ENCODE measurements around the gene NT5DC3. TPM values are rescaled to one million over a fixed set of nuclear protein-coding genes. Genes with fewer than 3 reads are reported as not detected.

The NT5DC3 gene
- total RNA-seq, 1 experiment from 2014 or later: 9.5 TPM

GRCh38 chr12:103802586-103802886, 38.5 kb downstream of the NT5DC3 start:
- Mint-ChIP-seq H3K4me1 (ENCODE audit: low read depth, unreplicated experiment) (peaks cover 35% of the 10 kb centered on the region), H3K4me3 (ENCODE audit: unreplicated experiment) (no peak overlapping the region), H3K27me3 (ENCODE audit: insufficient read depth, unreplicated experiment) (no peaks in the 10 kb centered on the region), H3K27ac (ENCODE audit: unreplicated experiment) (no peak overlapping the region), H3K9me3 (ENCODE audit: unreplicated experiment) (no peaks in the 10 kb centered on the region), H3K36me3 (ENCODE audit: insufficient read depth, unreplicated experiment) (peaks cover 15% of the 10 kb centered on the region)
- TF ChIP-seq CTCF (IDR thresholded peaks at IDR 0.05; ENCODE audit: insufficient read depth in 1 of 2, low read depth in 1 of 2, low read length in 1 of 2, severe bottlenecking in 1 of 2, unreplicated experiment in 1 of 2): no peak
- intact Hi-C loops (cut with micrococcal nuclease; ENCODE audit: unreplicated experiment): no loop called here
- no peak for DNase-seq
- no TSS peak for BruUV-seq (replicated peaks)
- H3K9me3 ChIP-seq: no peaks in the 10 kb centered on the region
- peaks cover 19% of the 10 kb centered on the region for H3K4me1 ChIP-seq
- POLR2A ChIA-PET: no interaction called here
- no peaks in the 10 kb centered on the region for H3K36me3 ChIP-seq (ENCODE audit: control insufficient read depth, insufficient read depth, low read length)
- H3K4me3 ChIP-seq (ENCODE audit: low read depth, low read length): no peak overlapping the region
- no peaks in the 10 kb centered on the region for H3K27me3 ChIP-seq (replicated peaks; ENCODE audit: control insufficient read depth, insufficient read depth, low read length)
- CTCF ChIA-PET: no interaction called here

- Mint-ChIP-seq H3K4me1 (ENCODE audit: low read depth, unreplicated experiment) (peaks cover 35% of the 10 kb centered on the region), H3K9me3 (ENCODE audit: unreplicated experiment) (no peaks in the 10 kb centered on the region), H3K4me3 (ENCODE audit: unreplicated experiment) (no peak overlapping the region)
Observed at GRCh38 chr12:103801709-103802585, 39.1 kb downstream of the NT5DC3 start.

More at GRCh38 chr12:103801709-103802585, 39.1 kb downstream of the NT5DC3 start:
- no peaks in the 10 kb centered on the region for H3K36me3 ChIP-seq (ENCODE audit: control insufficient read depth, insufficient read depth, low read length)
- peaks cover 15% of the 10 kb centered on the region for H3K36me3 Mint-ChIP-seq (ENCODE audit: insufficient read depth, unreplicated experiment)
- no peaks in the 10 kb centered on the region for H3K27me3 Mint-ChIP-seq (ENCODE audit: insufficient read depth, unreplicated experiment)
- H3K4me3 ChIP-seq (ENCODE audit: low read depth, low read length): no peak overlapping the region
- peaks cover 19% of the 10 kb centered on the region for H3K4me1 ChIP-seq
- no peak for TF ChIP-seq CTCF (IDR thresholded peaks at IDR 0.05; ENCODE audit: insufficient read depth in 1 of 2, low read depth in 1 of 2, low read length in 1 of 2, severe bottlenecking in 1 of 2, unreplicated experiment in 1 of 2)
- intact Hi-C loops (cut with micrococcal nuclease; ENCODE audit: unreplicated experiment): no loop called here
- no TSS peak for BruUV-seq (replicated peaks)
- POLR2A ChIA-PET: no interaction called here
- no peaks in the 10 kb centered on the region for H3K9me3 ChIP-seq
- DNase-seq: no peak
- H3K27me3 ChIP-seq (replicated peaks; ENCODE audit: control insufficient read depth, insufficient read depth, low read length): no peaks in the 10 kb centered on the region
- H3K27ac Mint-ChIP-seq (ENCODE audit: unreplicated experiment): no peak overlapping the region
- CTCF ChIA-PET: no interaction called here
